ENCODE data around the gene PPP1R1A.

Gene PPP1R1A, protein sequence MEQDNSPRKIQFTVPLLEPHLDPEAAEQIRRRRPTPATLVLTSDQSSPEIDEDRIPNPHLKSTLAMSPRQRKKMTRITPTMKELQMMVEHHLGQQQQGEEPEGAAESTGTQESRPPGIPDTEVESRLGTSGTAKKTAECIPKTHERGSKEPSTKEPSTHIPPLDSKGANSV

DNA sequence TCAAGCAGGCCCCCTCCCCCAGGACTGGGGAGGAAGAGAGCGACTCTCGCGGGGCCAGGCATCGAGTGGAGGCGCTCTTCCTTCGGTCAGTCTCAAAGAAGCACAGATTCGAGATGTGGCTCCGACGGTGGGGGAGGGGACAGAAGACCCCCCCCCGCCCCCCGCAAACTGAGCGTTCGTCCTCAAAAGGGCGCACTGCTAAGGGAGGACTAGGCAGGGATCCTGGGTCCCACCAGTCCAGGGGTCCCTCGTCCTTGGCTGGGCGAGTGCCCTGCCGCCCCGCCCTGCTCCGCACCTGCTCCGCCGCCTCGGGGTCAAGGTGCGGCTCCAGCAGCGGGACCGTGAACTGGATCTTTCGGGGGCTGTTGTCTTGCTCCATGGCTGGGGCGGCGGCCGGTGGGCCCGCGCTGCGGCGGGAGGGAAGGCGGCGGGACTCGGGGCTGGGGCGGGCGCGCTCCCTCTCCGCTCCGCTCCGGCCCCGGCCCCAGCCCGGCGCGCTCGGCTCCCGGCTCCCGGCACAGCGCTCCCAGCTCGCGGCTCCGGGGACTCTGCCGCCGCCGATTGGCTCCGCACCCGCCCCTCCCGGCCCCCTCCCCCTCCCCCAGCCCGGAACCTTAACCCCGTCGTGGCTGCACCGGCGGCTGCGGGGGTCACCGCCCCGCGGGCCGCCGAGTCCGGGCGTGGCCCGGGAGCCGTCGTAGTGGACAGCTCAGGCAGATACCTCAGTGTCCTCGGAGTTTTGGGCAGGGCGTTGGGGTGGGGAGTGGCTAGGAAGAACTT, at the start of gene PPP1R1A:
Gene PPP1R1A, minus strand, starts transcription at position 550 of the 780 bp plus-strand sequence. Its CDS starts 171 bp downstream, at position 379.
- no peak for FAIRE-seq

DNA sequence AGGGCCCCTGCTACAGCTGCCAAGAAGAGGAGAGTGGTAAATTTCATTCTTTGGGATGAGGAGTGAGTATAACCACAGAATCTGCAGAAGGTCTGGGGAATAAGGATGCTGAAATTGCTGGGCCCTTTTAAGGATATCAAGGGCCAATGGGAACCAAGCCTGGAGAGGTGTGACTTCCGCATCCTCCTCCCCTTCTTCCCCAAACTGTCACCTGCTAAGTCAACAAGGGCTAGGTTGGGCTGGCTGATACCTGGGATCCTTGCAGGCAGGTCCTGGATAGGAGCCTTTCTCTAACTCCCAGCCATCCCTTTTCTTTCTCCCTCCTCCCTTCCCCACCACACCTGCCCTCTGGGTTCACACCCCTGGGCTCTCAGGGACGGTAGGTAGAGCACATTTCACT, 46.3 kb upstream of the PPP1R1A start, which contains the start of gene LACRT:
Gene LACRT, minus strand, starts transcription at position 101 of the 400 bp plus-strand sequence. Its CDS starts 54 bp downstream, at position 47.
- FAIRE-seq, result no peak

DNA sequence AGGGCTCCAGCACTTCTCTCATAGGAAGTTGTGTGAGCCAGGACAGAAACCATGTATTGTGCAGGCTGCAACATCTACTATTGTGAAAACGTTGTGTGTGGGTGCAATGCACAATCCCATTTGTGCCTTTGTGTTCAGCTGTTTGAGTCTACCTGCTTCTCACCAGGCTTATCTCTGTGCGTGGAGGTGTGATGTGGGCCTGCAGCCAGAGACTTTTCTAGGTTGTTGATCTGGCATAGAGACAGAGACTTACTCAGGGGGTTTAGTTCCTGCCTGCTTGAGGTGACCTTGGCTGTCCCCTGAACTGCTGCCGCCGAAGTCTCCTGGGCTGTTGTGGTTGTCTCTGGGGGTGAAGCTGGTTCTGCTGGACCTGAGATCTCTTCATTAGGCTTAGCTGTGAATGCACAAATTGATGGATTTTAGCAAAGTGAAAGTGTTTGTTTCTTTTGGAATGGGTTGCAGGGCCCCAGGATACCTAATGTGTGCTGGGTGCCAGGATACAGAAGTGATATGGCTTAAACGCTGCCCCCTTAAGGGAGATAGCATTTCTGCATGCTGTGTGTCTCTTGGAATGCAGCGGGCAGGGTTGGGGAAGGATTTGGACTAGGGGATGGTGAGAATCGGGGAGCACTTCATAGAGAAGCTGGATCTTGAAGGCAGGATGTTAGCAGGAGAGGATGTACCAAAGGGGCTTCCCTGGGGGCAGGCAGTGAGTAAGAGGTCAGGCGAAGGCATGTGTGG, 43.7 kb upstream of the PPP1R1A start:
- no peak for FAIRE-seq

DNA sequence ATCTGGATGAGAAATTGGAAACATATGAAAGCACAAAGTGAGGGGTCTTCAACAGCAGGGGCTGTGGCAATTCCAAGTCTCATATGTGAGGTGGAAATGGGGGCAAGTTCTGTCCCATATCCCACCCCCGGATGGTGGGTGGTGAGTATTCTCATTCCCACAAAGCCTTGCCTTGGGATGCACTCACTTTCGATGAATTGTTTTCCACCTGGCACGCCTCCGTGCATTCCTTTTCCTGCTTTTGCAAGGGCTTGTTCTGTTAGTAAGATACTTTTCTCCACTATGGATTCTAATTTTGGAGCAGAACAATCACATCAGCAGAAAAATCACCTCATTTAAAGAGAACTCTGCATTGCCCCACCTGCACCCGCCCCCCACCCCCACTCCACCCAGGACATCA, 43.1 kb upstream of the PPP1R1A start:
- no peak for FAIRE-seq

DNA sequence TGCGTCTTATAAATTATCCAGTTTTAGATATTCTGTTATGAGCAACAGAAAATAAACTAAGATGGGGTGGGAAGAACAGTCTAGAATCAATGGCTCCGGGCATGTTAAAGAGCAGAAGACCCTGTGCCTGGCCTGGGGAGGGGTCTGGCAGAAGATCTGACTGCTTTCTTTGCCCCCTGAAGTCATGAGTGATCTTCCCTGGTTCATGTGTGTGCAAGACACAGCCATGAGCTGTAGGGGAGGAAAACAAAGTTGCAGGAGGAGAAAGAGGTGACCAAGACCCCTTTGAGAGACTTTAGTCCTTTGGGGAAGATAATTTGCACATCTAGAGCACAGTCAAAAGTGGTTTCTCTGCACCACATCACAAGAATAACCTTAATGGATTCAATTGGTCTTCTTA, 41.5 kb upstream of the PPP1R1A start:
- FAIRE-seq, result no peak

DNA sequence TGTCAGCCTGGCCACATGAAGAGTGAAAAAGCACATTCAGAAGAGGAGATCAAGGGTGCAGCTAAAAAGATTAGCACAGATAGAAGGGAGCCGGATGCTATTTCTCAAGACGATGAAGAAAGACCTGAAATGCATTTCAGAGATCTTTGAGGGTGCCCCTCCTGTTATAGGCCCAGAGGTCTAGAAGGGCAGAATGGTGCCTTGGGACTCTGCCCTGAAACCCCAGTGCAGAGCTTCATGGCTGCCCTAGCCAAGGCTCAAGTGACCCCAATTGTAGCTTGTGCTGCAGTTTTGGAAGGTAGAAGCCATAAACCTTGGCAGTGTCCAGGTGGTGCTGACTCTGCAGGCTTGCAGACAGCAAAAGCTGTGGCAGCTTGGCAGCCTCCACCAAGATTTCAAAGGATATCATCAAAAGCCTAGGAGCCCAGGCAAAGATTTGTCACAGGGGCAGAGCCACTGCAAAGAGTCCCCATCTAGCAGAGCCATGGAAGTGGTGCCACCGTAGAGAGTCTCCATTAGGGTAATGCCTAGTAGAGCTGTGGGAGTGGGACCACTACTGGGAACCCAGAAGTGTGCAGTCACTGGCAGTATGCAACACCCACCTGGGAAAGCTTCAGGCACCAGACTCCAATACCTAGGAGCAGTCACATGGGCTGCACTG, 39.9 kb upstream of the PPP1R1A start:
- FAIRE-seq, result no peak

DNA sequence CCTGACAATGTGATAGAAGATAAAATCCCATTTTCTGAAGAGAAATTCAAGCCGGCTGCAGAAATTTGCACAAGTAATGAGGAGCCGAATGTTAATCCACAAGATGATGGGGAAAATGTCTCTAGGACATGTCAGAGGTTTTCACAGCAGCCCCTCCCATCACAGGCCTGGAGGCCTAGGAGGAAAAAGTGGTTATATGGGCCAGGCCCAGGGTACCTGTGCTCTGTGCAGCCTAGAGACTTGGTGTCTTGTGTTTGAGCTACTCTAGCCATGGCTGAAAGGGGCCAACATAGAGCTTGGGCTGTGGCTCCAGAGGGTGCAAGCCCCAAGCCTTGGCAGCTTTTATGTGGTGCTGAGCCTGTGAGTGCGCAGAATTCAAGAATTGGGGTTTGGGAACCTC, 38.8 kb upstream of the PPP1R1A start:
- FAIRE-seq, result no peak

DNA sequence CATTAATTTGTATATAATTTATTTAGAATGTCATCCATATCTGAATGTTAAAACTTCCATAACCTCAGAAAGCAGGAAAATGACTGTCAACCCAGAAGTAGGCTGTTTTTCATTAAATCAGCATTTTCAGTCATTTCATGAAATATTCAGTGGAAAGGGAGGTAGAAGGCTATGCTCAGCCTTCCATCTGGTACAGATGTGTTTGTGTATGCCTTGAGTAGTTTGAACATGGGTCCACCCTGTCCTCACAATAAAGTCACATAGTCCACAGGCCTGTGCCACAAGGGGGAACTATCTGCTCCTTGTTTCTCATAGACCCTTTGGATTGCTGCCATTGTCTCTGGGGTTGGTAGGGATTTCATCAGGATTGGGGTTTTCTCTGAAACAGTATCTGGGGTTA, 37.1 kb upstream of the PPP1R1A start:
- FAIRE-seq, result no peak

DNA sequence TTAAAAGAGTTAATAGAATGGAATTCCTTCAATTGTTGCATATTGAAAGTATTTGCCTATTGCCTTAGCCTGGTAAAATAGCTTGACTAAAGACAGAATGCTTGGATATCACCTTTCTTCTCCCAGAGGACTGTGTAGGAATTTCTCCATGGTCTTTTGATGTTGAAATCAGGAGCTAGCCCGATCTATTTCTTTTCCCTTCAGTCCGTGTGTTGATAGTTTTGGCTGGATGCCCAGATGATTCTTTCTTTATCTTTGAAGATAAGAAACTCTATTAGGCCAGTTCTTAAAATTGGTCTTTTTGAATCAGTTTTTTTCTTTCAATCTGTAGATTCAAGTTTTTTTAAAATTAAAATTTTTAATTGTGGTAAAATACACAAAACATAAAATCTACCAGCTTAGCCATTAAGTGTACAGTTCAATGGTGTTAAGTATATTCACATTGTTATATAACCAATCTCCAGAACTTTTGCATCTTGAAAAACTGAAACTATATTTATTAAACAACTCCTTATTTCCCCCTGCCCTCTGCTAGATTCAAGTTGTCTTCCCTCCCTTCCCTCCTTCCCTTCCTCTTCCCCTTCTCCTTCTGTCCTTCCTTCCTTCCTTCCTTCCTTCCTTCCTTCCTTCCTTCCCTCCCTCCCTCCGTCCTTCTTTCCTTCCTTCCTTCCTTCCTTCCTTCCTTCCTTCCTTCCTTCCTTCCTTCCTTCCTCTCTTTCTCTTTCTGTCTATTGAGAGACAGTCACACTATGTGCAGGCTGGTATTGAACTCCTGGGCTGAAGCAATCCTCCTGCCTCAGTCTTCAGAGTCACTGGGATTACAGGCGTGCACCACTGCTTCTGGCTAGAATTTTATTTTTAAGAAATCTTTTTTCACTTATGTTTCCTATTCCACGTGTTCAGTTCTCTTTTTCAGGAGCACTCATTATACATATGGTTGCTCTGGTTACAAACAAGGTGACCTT, 36.1 kb upstream of the PPP1R1A start:
- no peak for FAIRE-seq

DNA sequence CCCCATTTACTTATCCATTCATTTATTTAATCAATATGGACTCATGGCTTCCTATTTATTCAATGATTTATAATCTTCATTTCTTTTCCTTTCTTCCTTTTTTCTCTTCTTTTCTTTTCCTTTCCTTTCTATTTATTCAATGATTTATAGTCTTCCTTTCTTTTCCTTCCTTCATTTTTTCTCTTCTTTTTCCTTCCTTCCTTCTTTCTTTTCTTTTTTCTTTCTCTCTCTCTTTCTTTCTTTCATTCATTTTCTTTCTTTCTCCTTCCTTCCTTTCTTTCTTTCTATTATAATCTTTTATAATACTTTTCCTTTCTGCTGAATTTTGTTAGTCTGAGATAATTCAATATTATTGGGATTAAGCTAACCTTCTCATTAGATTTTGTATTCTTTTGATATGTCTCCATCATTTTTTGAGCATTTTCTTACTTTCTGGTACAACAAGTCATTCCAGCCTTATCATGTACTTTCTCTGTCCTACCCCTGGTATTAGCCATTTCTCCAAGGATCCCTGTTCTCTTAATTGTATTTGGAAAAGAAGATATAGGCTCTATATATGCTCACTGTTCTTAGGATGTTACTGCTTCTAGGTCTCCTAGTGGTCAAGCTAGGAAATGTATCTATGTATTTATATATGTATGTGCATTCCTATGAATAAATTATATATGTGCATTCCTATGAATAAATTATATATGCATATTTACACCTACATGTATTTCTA, 34.2 kb upstream of the PPP1R1A start:
- peak; percentile 70 for FAIRE-seq

DNA sequence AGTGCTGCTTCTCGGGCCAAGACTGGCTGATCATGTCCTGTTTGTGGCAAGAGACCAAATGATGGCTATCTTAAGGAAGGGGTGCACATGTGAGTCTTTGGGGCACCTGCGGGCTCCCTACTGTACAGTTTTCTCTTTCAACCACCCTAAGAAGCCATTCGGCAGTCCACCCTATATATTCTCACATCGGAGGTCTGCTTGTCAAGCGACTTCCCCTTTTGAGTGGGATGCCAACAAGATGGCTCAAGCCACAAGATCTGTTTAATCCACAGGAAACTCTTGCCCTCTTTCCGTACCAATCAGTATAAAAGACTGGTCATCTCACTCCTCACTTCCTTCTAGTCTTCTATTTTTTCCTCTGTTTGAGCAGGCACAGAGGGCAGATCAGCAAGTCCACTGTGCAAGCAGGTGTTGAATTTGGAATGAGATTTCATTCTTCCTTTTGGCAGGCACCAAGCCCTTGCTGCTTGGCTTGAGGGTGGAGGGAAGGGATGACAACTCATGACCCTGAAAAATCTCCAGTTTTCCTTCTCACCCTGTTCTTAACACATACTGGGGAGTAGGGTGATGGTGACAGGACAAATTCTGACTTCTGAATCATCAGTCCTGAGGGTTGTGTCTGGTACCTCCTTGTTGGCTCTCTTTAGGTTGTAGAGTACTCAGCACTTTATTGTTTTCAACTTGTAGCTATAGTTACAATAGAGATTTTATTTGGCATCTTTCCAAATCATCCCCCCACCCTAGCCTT, 28.6 kb upstream of the PPP1R1A start:
- no peak for FAIRE-seq

DNA sequence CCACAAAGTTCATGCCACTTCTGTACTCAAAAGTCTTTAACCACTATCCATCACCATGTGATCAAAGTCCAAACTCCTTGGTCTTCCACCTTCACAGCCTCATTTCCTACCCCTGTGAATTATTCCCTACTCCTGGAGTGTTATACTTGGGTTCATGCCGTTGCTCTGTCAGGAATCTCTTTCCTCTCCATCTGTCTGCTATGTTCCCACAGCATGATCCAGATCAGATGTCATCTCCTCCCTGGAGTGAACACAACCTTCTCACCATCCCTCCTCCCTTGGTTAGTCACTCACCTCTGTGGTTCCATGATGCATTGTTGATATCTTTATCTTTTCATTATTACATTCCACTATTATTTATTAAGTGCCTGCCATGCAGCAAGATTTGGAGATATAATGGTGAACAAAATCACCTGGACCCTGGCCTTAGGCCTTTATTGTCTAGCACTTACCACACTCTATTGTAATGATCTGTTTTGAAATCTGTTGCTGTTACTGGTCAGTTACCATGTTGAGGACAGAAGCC, 23.8 kb upstream of the PPP1R1A start:
- FAIRE-seq, result no peak

DNA sequence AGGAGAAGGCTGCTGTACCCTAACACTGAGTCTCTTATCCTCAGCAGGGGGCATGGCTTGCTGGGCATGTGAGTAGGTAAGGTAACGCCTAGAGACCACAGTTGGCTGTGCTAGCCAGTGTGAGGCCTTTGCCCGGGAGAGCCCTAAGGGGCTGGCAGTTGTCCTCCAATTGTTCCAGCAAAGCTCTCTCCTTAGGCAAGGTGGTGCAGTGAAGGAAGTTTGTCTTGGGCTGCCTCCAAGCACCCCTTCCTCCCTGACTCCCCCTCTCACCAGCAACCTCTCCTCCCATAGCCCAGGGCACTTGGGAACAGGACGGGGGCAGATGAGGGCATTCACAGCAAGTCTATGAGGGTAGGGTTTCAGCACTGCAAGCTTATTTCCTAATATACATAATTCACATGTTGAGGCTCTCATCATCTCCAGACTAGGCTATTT, 23.3 kb upstream of the PPP1R1A start:
- FAIRE-seq, result no peak

DNA sequence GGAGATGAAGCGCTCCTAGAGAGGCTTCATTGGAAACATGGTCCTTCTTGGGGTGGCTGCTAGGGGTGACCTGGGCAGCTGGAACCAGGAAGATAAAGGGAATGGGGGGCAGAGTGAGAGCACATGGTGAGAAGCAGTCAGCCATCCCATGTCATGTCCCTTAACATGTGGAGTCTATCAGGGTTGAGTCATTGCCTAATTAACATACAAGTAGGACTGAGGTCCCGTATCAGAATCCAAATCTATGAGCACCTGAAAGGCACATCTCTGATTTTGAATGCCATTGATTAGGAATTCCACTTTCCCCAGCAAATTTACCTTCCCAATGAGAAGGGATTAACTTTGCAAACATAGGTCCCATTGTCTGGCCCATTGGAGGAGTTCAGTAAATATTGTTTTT, 20.3 kb upstream of the PPP1R1A start:
- FAIRE-seq, result no peak

DNA sequence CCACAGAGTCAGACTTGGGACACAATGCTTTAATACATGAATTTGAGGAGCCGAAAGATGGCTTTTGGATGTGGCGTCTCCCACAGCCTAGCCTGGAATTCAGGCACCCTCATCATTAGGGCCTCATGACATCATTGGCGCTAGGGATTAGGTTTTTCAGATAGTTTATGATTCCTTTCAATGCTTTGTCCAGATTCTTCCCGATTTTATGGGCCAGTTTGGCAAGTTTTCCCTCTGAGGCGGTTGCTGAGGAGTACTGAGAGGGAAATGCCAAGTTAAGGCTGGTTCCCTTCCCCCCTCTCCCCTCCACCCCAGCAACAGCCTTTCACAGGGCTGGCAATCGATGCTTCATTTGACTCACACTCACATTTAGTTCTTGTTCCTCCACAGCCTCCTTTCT, 19.7 kb upstream of the PPP1R1A start:
- FAIRE-seq, result no peak

DNA sequence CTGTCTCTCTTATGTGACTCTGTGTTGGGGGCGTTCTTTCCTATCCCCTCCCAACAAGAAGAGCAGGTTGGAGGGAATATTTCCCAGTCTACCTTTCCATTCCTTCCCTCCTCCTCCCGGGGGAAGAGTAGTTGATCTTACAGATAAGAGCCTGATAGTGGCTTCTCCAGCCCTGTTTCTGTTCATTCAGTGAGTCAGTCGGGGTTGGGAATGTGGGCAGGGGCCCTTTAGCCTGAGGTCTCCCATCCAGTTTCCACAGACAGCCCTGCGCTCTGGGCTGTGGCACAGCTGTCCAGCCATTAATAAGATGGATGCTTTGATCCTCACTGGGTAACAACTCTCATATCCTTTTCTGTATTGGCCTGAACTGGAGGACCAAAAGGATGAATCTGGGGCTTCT, 18.1 kb upstream of the PPP1R1A start:
- FAIRE-seq, result no peak

DNA sequence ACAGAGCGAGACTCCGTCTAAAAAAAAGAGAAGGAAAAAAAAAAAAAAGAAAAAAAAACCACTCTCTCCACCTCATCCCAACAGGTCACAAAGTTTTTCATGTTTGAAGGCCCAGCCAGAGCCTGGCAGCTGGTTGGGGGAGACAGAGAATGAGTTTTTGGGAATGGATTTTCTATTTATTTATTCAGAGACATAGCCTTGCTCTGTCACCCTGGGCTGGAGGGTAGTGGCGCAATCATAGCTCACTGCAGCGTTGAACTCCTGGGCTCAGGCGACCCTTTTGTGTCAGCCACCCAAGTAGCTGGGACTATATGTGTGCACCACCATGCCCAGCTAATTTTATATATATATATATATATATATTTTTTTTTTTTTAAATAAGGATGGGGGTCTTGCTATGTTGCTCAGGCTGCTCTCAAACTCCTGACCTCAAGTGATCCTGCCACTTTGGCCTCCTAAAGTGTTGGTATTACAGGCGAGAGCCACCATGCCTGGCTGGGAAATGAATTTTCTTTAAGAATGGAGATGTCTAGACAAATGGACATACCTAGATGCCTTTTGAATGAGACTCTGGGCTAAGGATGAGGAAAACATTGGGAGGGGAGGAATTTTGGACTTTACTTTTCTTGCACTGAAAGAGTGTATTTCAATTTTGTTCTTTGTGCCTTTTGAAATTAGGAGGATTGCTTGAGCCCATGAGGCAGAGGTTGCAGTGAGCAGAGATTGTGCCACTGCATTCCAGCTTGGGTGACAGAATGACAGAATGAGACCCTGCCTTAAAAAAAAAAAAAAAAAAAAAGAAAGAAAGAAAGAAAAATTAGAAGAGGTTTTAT, 16.9 kb upstream of the PPP1R1A start:
- no peak for FAIRE-seq

DNA sequence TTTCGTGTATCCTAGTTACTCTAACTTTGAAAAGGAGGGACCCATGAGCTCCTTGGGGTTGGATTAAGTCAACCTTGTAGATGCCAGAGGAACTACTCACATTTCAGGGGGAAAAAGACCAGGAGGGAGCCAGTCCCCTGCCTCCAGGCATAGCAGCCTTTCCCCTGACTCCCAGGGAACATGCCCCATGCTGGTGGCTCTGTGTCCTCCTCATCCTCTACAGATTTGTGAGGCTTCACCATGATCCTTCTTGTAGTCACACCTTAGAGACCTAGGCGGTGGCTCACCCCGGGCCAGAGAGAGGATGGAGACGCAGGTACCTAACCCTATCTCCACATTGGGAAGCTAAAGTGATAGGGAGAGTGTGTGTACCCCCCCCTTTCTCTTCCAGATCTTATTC, 16.0 kb upstream of the PPP1R1A start:
- FAIRE-seq, result no peak

DNA sequence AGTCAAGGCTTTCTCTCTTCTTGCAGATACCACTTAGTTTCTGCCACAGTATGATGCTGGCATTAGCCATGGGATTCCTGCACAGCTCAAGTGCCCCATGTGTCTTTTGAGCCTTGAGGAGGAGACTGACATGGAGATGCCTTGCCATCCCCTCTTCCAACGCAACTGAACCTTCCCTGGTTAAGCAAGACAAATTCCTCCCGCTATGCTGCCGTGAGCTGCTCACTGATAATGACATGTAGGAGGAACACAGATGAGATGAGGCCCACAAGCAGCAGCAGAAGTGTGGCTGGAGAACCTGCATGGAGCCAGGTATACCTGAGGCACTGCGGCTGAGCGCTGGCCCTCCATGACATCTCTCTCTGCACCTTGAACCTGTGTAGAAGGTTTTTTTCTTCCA, 15.4 kb upstream of the PPP1R1A start:
- no peak for FAIRE-seq
